Glutamatergic neuron (in vitro differentiated cells): ENCODE data around the gene TYK2. TPM values are rescaled to one million over a fixed set of nuclear protein-coding genes. Genes with fewer than 3 reads are reported as not detected.
"Not testable (repeated sequence)": the region's sequence is repeated elsewhere in the genome, so short reads cannot be mapped to it uniquely, and the experiment has no call there.

Experiments
- DNase-seq: peaks from one replicate; pipeline ENCODE4 v3.0.0; 2022
- H3K27ac Mint-ChIP-seq: one replicate; pipeline ENCODE4 v1.8.0; 2020; ENCODE audit warnings: mild to moderate bottlenecking, mixed read lengths, inconsistent platforms; ENCODE audit not compliant: unreplicated experiment
- H3K27me3 Mint-ChIP-seq: one replicate; pipeline ENCODE4 v1.8.0; 2020; ENCODE audit warnings: mild to moderate bottlenecking, moderate library complexity, mixed read lengths, inconsistent platforms; ENCODE audit not compliant: unreplicated experiment
- H3K36me3 Mint-ChIP-seq: one replicate; pipeline ENCODE4 v1.8.0; 2020; ENCODE audit warnings: mild to moderate bottlenecking, mixed read lengths, inconsistent platforms; ENCODE audit not compliant: unreplicated experiment
- H3K4me1 Mint-ChIP-seq: one replicate; pipeline ENCODE4 v1.8.0; 2020; ENCODE audit warnings: mild to moderate bottlenecking, low read depth, mixed read lengths, inconsistent platforms; ENCODE audit not compliant: unreplicated experiment
- H3K4me3 Mint-ChIP-seq: one replicate; pipeline ENCODE4 v1.8.0; 2020; ENCODE audit warnings: mild to moderate bottlenecking, mixed read lengths, inconsistent platforms; ENCODE audit not compliant: unreplicated experiment
- H3K9me3 Mint-ChIP-seq: one replicate; pipeline ENCODE4 v1.8.0; 2020; ENCODE audit warnings: mild to moderate bottlenecking, moderate library complexity, mixed read lengths, inconsistent platforms; ENCODE audit not compliant: unreplicated experiment
- CTCF ChIP-seq: fragments of 200-600 bp; sonication (generic); IDR thresholded peaks from one replicate; pipeline ENCODE4 v1.5.0; 2021; ENCODE audit not compliant: partially characterized antibody, unreplicated experiment
- total RNA-seq: library from RNA; stranded (reverse); fragmentation: NEBNext Ultra II Directional; extraction: Animal tissue kit (Norgen Biotek cat#: 25700); gene quantifications from one replicate; pipeline ENCODE4 v1.2.1, GENCODE V29; 2021; ENCODE audit not compliant: unreplicated experiment

Gene TYK2
- total RNA-seq, 1 donor from 2014 or later = 90.4 TPM

DNA sequence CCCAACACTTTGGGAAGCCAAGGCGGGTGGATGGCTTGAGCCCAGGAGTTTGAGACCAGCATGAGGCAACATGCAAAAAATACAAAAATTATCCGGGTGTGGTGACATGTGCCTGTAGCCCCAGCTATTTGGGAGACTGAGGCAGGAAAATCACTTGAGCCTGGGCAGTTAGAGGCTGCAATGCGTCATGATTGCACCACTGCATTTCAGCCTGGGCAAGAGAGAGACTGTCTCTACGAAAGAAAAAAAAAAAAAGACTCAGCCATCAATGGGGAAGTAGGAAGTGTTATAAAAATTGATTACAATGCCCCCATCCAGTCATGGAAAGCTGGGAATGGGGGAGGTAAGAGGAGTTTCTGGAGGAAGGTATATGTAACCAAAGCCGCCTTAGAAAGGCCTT lies 5.4 kb downstream of the TYK2 start:
- peaks cover 1% of the 10 kb centered on the region for H3K27me3 Mint-ChIP-seq
- peaks cover 3% of the 10 kb centered on the region for H3K36me3 Mint-ChIP-seq
- H3K4me1 Mint-ChIP-seq = peaks cover 2% of the 10 kb centered on the region
- H3K27ac Mint-ChIP-seq = no peak overlapping the region
- no peaks in the 10 kb centered on the region for H3K9me3 Mint-ChIP-seq
- TF ChIP-seq CTCF = no peak
- H3K4me3 Mint-ChIP-seq = no peak overlapping the region
- DNase-seq = no peak

DNA sequence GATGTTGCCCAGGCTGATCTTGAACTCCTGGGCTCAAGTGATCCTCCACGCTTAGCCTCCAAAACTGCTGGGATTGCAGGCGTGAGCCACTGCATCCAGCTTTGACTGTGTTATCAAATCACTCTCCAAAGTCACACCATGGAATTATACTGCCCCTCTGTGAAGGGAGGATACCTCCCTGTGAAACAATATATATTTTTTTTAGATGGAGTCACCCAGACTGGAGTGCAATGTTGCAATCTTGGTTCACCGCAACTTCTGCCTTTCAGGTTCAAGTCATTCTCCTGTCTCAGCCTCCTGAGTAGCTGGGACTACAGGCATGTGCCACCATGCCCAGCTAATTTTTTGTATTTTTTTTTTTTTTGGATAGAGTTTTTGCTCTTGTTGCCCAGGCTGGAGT lies 7.7 kb downstream of the TYK2 start:
- Mint-ChIP-seq H3K27ac (no peak overlapping the region), H3K36me3 (no peaks in the 10 kb centered on the region), H3K4me3 (no peak overlapping the region), H3K27me3 (peaks cover 1% of the 10 kb centered on the region), H3K9me3 (no peaks in the 10 kb centered on the region), H3K4me1 (no peaks in the 10 kb centered on the region)
- TF ChIP-seq CTCF = no peak
- DNase-seq = no peak

DNA sequence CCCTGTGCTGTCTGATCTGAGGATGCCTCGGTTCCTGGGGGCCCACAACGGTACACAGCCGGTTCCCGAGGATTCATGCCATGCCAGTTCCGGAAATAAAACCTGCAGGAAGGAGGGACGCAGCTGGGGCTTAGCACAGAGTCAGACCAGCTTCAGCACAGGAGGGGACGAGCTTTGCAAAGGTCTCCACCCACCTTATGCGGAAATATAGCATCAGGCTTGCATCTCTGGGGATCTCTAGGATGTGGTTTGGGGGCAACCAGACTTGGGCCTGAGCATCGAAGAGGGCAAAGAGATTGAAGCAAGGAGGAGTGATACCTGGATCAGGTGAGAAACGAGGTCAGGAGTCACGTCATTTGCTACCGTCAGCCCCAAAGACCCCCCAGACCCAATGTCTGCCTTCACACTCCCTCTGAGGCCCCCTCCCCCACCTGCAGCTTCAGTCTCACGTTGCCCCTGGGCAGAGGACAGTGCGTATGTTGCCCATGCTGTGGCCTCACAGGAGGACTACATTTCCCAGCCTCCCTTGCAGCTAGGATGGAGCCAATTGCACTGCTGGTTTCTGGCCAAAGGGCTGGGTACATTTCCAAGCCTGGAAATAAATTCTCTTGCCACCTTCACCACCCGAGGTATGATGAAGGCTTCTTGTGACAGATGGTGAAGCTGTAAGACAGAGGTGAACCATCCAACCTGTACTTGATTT lies 12.1 kb downstream of the TYK2 start:
- Mint-ChIP-seq H3K4me1 (no peaks in the 10 kb centered on the region), H3K36me3 (no peaks in the 10 kb centered on the region), H3K9me3 (no peaks in the 10 kb centered on the region), H3K27me3 (no peaks in the 10 kb centered on the region), H3K4me3 (no peak overlapping the region), H3K27ac (no peak overlapping the region)
- DNase-seq = no peak
- TF ChIP-seq CTCF = no peak

GRCh38 chr19:10366950-10367512 lies 13.3 kb downstream of the TYK2 start:
- H3K36me3 Mint-ChIP-seq, H3K9me3 Mint-ChIP-seq, H3K4me1 Mint-ChIP-seq, H3K27ac Mint-ChIP-seq, DNase-seq, H3K4me3 Mint-ChIP-seq, H3K27me3 Mint-ChIP-seq: not testable (repeated sequence)

- no peaks in the 10 kb centered on the region for H3K4me1 Mint-ChIP-seq
- DNase-seq = no peak
- H3K4me3 Mint-ChIP-seq = no peak overlapping the region
- H3K9me3 Mint-ChIP-seq = peaks cover 4% of the 10 kb centered on the region
- H3K27me3 Mint-ChIP-seq = peaks cover 2% of the 10 kb centered on the region
- no peaks in the 10 kb centered on the region for H3K36me3 Mint-ChIP-seq
- no peak overlapping the region for H3K27ac Mint-ChIP-seq
- TF ChIP-seq CTCF = no peak
Measured at GRCh38 chr19:10365518-10365917, 14.9 kb downstream of the TYK2 start.
